Suprapubic skin (tissue), 4 donors: ENCODE results near the gene RHOF. TPM values are rescaled to one million over a fixed set of nuclear protein-coding genes. Genes with fewer than 3 reads are reported as not detected.

ENCODE experiments used
- DNase-seq, 2 donors: peaks; one replicate each; pipeline ENCODE4 v3.0.0-alpha.2; 2019; ENCODE audit warnings: low spot score in 2 of 2
- H3K27ac ChIP-seq: fragments of 200-600 bp; sonication (generic); one replicate; pipeline ENCODE4 v1.5.1; 2019
- H3K27me3 ChIP-seq: fragments of 200-600 bp; sonication (generic); one replicate; pipeline ENCODE4 v1.5.1; 2019
- H3K36me3 ChIP-seq: fragments of 200-600 bp; sonication (generic); one replicate; pipeline ENCODE4 v1.5.1; 2019
- H3K4me1 ChIP-seq: fragments of 200-600 bp; sonication (generic); one replicate; pipeline ENCODE4 v1.5.1; 2019
- H3K4me3 ChIP-seq: fragments of 200-600 bp; sonication (generic); one replicate; pipeline ENCODE4 v1.5.1; 2019; ENCODE audit warnings: mild to moderate bottlenecking
- H3K9me3 ChIP-seq: fragments of 200-600 bp; sonication (generic); one replicate; pipeline ENCODE4 v1.5.1; 2019
- EP300 ChIP-seq: sonication (generic); formaldehyde crosslinking; IDR thresholded peaks from one replicate; pipeline ENCODE4 v1.6.1; 2017; ENCODE audit warnings: antibody characterized with exemption
- POLR2A ChIP-seq, 2 donors: fragments of 450-650 bp; IDR thresholded peaks; one replicate each; pipeline ENCODE4 v1.6.1; 2017; ENCODE audit warnings: antibody characterized with exemption in 2 of 2, mild to moderate bottlenecking in 2 of 2, moderate library complexity in 2 of 2
- POLR2AphosphoS5 ChIP-seq, 3 donors: sonication (generic); formaldehyde crosslinking; IDR thresholded peaks; one replicate each; pipeline ENCODE4 v1.6.1; 2017; ENCODE audit warnings: antibody characterized with exemption in 3 of 3
- WGBS: methylation state at CpG from one replicate; pipeline ENCODE4 v1.1.5; 2018; 5-methylcytosine and 5-hydroxymethylcytosine counted together
- total RNA-seq, 4 donors: library from RNA; depleted of rRNA; stranded (reverse); fragments of >200 nt; gene quantifications; one replicate each; pipeline ENCODE4 v1.1.0, GENCODE V29; 2016
- TF ChIP-seq, protein P1 (sequence below), 2 donors: fragments of 200-600 bp in 1 of 2; fragments of 450-650 bp in 1 of 2; sonication (generic) in 1 of 2; IDR thresholded peaks; one replicate each; pipeline ENCODE4 v1.5.1; 2016 to 2019; ENCODE audit warnings: antibody characterized with exemption in 2 of 2, mild to moderate bottlenecking in 1 of 2, moderate library complexity in 1 of 2

The RHOF gene
- total RNA-seq, 4 donors from 2014 or later = 6.6 to 20.4 (median 17.5) TPM

DNA sequence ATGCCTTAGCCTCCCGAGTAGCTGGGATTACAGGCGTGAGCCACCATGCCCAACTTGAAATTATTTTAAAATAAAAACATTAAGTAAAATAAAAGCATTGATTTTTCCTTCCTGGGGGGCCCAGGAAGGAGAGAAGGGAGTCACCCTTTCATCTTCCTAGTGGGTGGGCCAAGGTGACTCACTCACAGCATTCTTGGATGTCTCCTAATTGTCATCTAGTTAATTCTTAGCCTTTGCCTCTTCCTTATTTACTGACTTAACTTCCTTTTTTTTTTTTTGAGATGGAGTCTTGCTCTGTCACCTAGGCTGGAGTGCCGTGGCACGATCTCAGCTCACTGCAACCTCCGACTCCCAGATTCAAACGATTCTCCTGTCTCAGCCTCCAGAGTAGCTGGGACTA, 51.7 kb downstream of the RHOF start:
- Histone ChIP-seq H3K9me3 (no peaks in the 10 kb centered on the region), H3K27ac (no peak overlapping the region), H3K4me3 (no peak overlapping the region), H3K27me3 (no peaks in the 10 kb centered on the region), H3K36me3 (no peaks in the 10 kb centered on the region), H3K4me1 (no peaks in the 10 kb centered on the region)
- WGBS = 88% methylated on average over 6 of the region's 6 CpGs
- no peak for DNase-seq
- no peak for TF ChIP-seq POLR2A (IDR thresholded peaks at IDR 0.05)
- no peak for TF ChIP-seq EP300
- TF ChIP-seq POLR2AphosphoS5 (IDR thresholded peaks at IDR 0.05) = no peak
- TF ChIP-seq, protein P1, sequence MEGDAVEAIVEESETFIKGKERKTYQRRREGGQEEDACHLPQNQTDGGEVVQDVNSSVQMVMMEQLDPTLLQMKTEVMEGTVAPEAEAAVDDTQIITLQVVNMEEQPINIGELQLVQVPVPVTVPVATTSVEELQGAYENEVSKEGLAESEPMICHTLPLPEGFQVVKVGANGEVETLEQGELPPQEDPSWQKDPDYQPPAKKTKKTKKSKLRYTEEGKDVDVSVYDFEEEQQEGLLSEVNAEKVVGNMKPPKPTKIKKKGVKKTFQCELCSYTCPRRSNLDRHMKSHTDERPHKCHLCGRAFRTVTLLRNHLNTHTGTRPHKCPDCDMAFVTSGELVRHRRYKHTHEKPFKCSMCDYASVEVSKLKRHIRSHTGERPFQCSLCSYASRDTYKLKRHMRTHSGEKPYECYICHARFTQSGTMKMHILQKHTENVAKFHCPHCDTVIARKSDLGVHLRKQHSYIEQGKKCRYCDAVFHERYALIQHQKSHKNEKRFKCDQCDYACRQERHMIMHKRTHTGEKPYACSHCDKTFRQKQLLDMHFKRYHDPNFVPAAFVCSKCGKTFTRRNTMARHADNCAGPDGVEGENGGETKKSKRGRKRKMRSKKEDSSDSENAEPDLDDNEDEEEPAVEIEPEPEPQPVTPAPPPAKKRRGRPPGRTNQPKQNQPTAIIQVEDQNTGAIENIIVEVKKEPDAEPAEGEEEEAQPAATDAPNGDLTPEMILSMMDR (IDR thresholded peaks at IDR 0.05) = no peak

DNA sequence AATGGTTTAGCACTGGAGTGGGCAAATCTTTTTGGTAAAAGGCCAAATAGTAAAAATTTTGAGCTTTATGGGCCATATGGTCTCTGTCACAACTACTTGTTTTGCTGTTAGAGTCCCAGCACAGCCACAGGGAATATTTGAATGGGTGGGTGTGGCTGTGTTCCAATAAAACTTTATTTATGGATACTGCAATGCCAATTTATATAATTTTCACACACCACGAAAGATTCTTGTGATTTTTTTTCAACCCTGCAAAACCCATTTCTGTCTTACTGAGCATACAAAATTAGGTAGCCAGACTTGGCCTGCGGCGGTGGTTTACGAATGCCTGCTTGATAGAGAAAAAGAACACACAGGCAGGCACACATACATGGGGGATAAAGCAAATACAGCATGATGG, 52.6 kb downstream of the RHOF start:
- H3K4me3 ChIP-seq = no peak overlapping the region
- 89% methylated on average over 4 of the region's 4 CpGs for WGBS
- H3K9me3 ChIP-seq = no peaks in the 10 kb centered on the region
- H3K36me3 ChIP-seq = no peaks in the 10 kb centered on the region
- TF ChIP-seq, protein P1 (IDR thresholded peaks at IDR 0.05) = no peak
- TF ChIP-seq EP300 = no peak
- TF ChIP-seq POLR2A (IDR thresholded peaks at IDR 0.05) = no peak
- TF ChIP-seq POLR2AphosphoS5 (IDR thresholded peaks at IDR 0.05) = no peak
- no peak for DNase-seq
- H3K4me1 ChIP-seq = no peaks in the 10 kb centered on the region
- H3K27ac ChIP-seq = no peak overlapping the region
- no peaks in the 10 kb centered on the region for H3K27me3 ChIP-seq

DNA sequence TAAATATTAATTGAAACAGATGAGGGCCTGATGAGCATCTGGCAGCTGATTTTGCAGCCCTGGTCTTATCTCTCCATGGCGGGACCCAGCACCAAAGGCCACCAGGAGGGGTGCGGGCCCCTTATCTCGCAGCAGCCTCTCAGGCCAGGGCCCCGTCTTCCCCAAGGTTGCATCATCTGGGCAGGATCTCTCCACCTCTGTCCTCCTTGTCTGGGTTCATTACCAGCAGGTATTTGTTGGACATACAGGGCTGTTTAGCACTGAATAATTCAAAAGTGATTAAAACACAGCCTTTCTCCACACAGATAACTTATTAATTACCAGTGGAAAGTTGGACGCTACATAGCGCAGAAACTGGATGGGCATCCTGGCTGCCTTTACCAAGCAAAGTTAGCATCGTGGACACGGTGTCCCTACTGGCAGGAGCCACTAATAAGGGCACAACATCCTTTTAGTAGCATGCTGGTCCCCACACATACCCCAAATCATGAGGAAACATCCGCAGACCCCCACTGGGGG, 55.1 kb downstream of the RHOF start:
- 98% methylated on average over 9 of the region's 9 CpGs for WGBS
- Histone ChIP-seq H3K4me1 (no peaks in the 10 kb centered on the region), H3K27me3 (no peaks in the 10 kb centered on the region), H3K27ac (no peak overlapping the region), H3K4me3 (no peak overlapping the region), H3K9me3 (no peaks in the 10 kb centered on the region), H3K36me3 (no peaks in the 10 kb centered on the region)
- TF ChIP-seq POLR2AphosphoS5 (IDR thresholded peaks at IDR 0.05) = no peak
- TF ChIP-seq, protein P1 (IDR thresholded peaks at IDR 0.05) = no peak
- DNase-seq = no peak

DNA sequence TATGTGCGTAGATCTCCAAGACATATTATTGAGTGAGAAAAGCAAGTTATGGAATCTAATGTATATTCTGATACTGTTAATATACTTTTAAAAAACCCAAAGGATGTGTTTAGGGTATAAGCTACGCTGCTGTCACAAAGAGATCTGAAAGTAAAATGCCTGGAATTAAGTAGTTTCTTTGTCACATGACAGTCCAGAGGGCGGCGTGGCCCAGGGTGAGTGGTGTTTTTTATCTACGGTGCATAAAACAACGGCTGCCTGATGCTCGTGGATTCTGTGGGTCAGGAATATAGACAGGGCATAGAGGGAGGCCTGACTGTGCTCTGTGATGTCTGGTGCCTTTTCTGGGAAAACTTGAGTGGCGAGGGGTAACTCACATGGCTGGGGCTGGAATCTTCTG, 59.6 kb downstream of the RHOF start:
- DNase-seq = no peak
- WGBS = 91% methylated on average over 8 of the region's 8 CpGs
- Histone ChIP-seq H3K4me1 (no peaks in the 10 kb centered on the region), H3K27ac (no peak overlapping the region), H3K36me3 (no peaks in the 10 kb centered on the region), H3K9me3 (no peaks in the 10 kb centered on the region), H3K27me3 (no peaks in the 10 kb centered on the region), H3K4me3 (no peak overlapping the region)
- TF ChIP-seq, protein P1 (IDR thresholded peaks at IDR 0.05) = no peak
- TF ChIP-seq POLR2A (IDR thresholded peaks at IDR 0.05) (no peak), EP300 (no peak), POLR2AphosphoS5 (IDR thresholded peaks at IDR 0.05) (no peak)

DNA sequence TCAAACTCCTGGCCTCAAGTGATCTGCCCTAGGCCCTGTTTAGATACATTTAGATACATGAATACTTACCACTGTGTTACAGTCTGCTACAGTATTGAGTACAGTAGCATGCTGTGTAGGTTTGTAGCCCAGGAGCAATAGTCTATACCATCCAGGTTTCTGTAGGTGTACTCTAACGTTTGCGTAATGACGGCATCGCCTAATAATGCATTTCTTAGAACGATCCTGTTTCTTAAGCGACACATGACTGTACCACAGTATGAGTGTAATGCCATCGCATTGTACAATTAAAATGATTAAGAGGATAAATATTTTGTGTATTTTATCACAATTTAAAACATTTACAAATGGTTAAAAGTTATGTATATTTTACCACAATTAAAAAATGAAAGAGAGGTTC, 62.0 kb downstream of the RHOF start:
- H3K27me3 ChIP-seq = no peaks in the 10 kb centered on the region
- TF ChIP-seq POLR2A (IDR thresholded peaks at IDR 0.05) (no peak), POLR2AphosphoS5 (IDR thresholded peaks at IDR 0.05) (no peak), EP300 (no peak)
- TF ChIP-seq, protein P1 (IDR thresholded peaks at IDR 0.05) = no peak
- WGBS = 93% methylated on average over 7 of the region's 7 CpGs
- DNase-seq = no peak
- no peaks in the 10 kb centered on the region for H3K36me3 ChIP-seq
- no peaks in the 10 kb centered on the region for H3K9me3 ChIP-seq
- no peak overlapping the region for H3K4me3 ChIP-seq
- H3K4me1 ChIP-seq = no peaks in the 10 kb centered on the region
- H3K27ac ChIP-seq = no peak overlapping the region
